DMS 273 (cell line): Measurements from ENCODE around the gene KRT76.
A peak's percentile ranks its signal among the peaks of the same experiment; 100 is the strongest.
"Not testable (repeated sequence)": the region's sequence is repeated elsewhere in the genome, so short reads cannot be mapped to it uniquely, and the experiment has no call there.

ENCODE experiments used
- DNase-seq: peaks from one replicate; lab custom pipeline; 2025; ENCODE audit not compliant: unreplicated experiment; lab: John Stamatoyannopoulos, UW

The KRT76 gene

DNA sequence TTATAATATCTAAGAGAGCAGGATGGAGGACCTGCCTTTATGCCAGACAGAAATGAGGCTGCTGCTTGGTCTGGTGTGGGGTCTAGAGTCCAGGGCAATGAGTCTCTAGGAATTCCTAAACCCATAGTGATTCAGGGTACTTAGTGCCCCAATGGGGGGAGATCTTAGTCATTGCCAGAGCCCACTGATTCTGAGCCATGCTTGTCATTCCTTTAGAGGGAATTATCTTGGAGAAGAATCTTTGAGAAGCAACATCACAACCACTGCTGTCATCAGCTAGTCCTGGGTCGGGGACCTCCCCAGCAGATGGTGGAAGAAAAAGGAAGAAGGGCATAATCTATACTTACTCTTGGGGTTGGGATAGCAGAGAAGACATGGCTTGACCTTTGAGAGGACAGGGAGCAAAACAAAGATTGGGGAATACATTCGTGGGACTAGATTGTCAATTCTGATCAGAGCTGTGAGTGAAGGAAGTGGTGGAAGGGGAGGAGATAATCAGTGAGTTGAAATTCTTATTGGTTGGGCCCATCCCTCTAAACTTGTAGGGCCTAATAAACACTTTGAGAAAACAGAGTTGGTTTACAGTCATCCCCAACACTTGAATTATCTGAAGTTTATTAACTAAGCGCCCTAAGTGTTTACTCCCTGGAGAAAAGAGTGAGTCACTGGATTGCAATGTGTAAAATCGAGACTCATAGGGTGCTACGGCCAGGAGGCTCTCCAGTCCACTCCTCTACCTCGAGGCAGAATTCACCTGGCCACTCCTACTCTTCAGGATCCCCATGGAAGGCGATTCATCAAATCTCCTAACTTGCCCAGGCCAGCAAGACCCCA lies 21.7 kb upstream of the KRT76 start:
- DNase-seq: no peak

GRCh38 chr12:52798003-52798670 lies 21.0 kb upstream of the KRT76 start:
- DNase-seq: no peak

- DNase-seq: no peak
These were observed 20.4 kb upstream of the KRT76 start for GRCh38 chr12:52797529-52797894.

- no peak for DNase-seq
These were observed 19.8 kb upstream of the KRT76 start for GRCh38 chr12:52796839-52797528.

GRCh38 chr12:52796429-52796794 lies 19.3 kb upstream of the KRT76 start:
- no peak for DNase-seq

GRCh38 chr12:52795694-52796428 lies 18.7 kb upstream of the KRT76 start, which contains the start of gene KRT3:
TSS of gene KRT3 (minus strand) at chr12:52796117. CDS start at chr12:52796042, 75 bp downstream.
- DNase-seq: no peak

DNA sequence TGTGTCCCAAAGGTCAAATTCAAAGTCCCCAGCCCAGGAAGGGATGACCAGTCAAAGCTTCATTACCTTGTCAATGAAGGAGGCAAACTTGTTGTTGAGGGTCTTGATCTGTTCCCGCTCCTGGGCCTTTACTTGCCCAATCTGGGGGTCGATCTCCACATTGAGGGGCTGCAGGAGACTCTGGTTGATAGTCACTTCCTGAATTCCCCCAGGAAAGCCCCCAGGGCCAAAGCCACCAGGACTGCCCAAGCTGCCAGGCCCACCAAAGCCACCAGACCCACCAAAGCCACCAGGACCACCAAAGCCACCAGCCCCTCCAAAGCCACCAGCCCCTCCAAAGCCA lies 18.2 kb upstream of the KRT76 start:
- DNase-seq: not testable (repeated sequence)

DNA sequence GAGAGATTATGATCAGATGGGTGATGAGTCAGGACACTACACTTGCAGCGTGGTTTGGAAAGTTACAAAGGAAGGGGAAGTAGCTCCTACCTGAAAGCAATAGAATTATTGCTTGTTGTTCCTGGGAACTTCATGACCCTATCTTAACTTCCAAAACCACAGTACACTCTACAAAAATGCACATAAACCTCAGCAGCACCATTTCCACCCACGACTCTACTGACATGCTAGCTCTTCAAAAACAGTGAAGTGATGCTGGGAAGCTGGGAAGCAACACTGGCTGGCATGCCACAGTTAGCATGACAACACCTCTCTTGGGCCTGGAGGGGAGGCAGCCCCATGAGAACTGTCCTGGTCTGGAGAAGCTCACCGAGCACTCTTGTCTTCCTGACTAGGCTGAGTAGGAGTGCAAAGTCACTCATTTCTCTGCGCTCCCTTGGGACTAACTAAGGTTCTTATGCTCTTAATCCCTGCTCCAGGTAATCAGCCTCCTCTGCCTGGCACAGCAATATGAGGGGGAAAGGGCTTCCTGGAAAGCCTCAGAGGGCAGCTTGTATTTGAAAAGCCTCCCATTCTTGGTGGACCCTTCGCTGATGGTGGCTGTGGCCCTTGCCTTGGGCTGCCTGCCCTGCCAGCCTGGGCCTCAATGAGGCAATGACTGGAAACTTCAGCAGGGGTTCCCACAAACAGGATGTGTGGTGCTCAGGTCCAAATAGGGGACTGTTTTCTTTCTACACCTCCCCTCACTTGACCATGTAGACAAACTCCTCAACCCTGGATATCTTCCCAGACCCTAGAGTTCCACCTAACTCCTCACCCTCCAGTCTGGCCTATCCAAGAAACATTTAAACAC lies 17.6 kb upstream of the KRT76 start:
- DNase-seq: no peak

DNA sequence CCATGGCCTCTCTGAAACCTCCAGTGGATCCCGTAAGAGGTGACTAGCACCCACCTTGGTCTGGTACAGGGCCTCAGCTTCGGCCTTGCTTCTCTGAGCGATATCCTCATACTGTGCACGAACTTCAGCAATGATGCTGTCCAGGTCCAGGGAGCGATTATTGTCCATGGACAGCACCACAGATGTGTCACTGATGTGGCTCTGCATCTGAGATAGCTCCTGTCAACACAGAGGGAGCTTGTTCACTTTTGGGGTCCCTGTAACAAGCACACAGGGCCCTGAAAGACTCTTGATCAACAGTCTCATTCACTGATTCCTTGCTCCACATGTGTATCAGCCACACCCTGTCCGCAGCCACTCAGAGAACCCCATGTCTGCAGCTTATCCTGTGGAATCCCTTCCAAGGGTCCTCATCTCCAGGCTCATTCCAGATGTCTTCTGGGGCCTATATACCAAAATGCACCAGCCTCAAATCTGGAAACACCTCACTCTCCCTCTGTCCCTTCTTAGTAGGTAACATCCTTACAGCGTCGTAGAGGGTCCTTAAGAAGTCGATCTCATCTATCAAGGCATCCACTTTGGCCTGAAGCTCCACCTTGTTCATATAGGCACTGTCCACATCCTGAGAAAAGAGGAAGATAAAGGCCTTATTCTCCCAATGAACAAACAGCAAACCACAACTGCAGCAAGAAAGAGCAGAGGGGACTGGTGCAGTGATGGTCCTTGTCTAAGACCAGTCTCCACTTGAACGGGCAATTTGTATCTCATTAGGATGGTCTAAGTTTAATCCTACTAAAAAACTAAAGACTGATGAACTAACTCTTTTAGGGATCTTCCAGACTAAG lies 15.3 kb upstream of the KRT76 start:
- DNase-seq: no peak

- no peak for DNase-seq
These were observed 14.4 kb upstream of the KRT76 start for GRCh38 chr12:52791271-52792184.

- no peak for DNase-seq
These were observed 13.5 kb upstream of the KRT76 start for GRCh38 chr12:52790427-52791270.

DNA sequence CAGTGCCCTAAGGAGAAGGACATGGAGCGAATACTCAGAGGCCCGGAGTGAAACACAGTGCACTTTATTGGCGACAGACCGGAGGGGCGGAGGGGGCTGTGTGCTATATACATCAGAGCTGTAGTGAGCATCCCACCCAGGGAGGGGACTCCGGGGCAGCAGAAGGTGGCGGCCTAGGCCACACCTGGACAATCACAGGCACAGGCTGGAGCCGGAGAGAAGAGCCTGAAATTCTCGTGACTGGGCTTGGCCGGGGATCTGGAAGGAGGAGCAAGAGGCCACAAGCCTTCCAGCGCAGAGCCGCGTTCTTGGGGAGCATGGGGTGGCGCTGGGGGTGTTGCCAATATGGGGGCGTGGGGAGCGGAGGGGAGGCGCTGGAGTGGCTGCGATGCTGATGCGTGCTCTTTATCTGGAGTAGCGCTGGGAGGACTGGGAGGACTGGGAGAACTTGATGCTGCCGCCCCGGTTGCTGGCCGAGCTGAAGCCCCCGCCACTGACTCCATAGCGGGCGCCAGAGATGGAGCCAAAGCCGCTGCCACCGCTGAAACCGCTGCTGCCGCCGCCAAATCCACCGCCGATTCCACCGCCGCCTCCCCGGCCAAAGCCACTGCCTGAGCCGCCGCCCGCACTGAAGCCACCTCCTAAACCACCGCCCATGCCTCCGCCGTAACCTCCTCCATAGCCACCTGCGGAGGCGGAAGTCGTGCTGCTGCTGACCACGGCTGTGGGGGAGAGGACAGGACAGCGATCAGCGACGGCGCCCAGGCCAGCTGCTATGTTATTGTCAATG lies 12.7 kb upstream of the KRT76 start:
- DNase-seq: no peak

- DNase-seq: no peak
These were observed 11.9 kb upstream of the KRT76 start for GRCh38 chr12:52788876-52789636.

DNA sequence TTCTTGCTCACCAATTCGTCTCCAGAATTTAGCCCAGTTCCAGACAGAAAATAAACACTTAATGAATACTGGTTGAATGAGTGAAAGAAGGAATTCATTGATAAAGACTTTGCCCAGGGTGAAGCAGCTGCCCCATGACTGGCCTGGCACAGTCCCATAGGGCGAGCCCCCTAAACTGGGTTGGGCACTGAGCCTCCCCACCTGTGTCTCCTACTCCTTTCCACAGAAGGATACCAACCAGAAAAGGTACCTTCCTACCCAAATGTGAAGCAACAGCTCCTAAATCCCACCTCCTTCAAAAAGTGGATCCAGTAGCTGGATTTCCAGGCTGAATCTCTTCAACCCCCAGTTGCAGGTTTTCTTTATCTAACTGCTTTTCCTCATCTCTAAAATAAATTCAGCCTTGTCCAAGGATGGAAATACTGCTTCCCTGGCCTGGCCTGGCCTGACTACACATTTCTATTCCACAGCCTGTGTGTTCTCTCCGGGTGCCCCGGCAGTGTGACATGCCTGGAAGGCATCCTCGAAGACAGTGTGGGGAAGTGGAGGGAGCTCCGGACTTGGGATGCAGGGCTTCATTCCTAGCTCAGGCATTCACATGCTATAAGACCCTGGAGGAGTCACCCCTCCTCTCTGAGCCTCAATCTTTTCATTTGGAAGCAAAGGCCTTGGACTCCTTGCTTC lies 11.2 kb upstream of the KRT76 start:
- no peak for DNase-seq

GRCh38 chr12:52787324-52788191 lies 10.4 kb upstream of the KRT76 start:
- peak; percentile 2 for DNase-seq
